Caco-2 (cell line): ENCODE measurements around the gene OR52A5. TPM values are rescaled to one million over a fixed set of nuclear protein-coding genes. Genes with fewer than 3 reads are reported as not detected.
"Not testable (repeated sequence)": the region's sequence is repeated elsewhere in the genome, so short reads cannot be mapped to it uniquely, and the experiment has no call there.

Experiments used
- BruUV-seq: library from RNA; stranded (reverse); fragments of 400-500 nt; replicated peaks from 2 replicates; lab custom pipeline; 2021; lab: Mats Ljungman, UMichigan
- CTCF ChIA-PET: fragments of 300-600 bp; sonication (Branson Sonifier 250); formaldehyde crosslinking; loops from one replicate; lab custom pipeline; 2022; ENCODE audit warnings: antibody characterized with exemption; lab: Charles Lee
- POLR2A ChIA-PET: fragments of 300-600 bp; sonication (Branson Sonifier 250); formaldehyde crosslinking; loops from one replicate; lab custom pipeline; 2022; ENCODE audit warnings: antibody characterized with exemption; lab: Charles Lee
- DNase-seq, 2 experiments: peaks; one replicate each; pipeline versions ENCODE4 v3.0.0 to v3.0.0-alpha.2; 2020 to 2022
- H3K27me3 ChIP-seq: replicated peaks from 2 replicates; pipeline ENCODE4 v1.6.0; 2011; ENCODE audit warnings: low read length; ENCODE audit not compliant: control insufficient read depth, insufficient read depth
- H3K36me3 ChIP-seq: 2 replicates; pipeline ENCODE4 v1.5.1; 2011; ENCODE audit warnings: low read length; ENCODE audit not compliant: control insufficient read depth, insufficient read depth
- H3K4me1 ChIP-seq: fragments of 250-450 bp; sonication (Bioruptor Pico); 2 replicates; pipeline ENCODE4 v1.5.1; 2020; ENCODE audit warnings: mild to moderate bottlenecking
- H3K4me3 ChIP-seq: 2 replicates; pipeline ENCODE4 v1.5.1; 2011; ENCODE audit warnings: low read depth, mild to moderate bottlenecking, control low read depth, low read length
- H3K9me3 ChIP-seq: fragments of 250-450 bp; sonication (Bioruptor Pico); 2 replicates; pipeline ENCODE4 v1.5.1; 2020; ENCODE audit warnings: mild to moderate bottlenecking, moderate library complexity
- H3K27ac Mint-ChIP-seq: one replicate; pipeline ENCODE4 v1.8.0; 2022; ENCODE audit warnings: mixed read lengths; ENCODE audit not compliant: unreplicated experiment
- H3K27me3 Mint-ChIP-seq: one replicate; pipeline ENCODE4 v1.8.0; 2022; ENCODE audit warnings: mixed read lengths; ENCODE audit not compliant: insufficient read depth, unreplicated experiment
- H3K36me3 Mint-ChIP-seq: one replicate; pipeline ENCODE4 v1.8.0; 2022; ENCODE audit warnings: mild to moderate bottlenecking, mixed read lengths; ENCODE audit not compliant: insufficient read depth, unreplicated experiment
- H3K4me1 Mint-ChIP-seq: one replicate; pipeline ENCODE4 v1.8.0; 2022; ENCODE audit warnings: low read depth, mixed read lengths; ENCODE audit not compliant: unreplicated experiment
- H3K4me3 Mint-ChIP-seq: one replicate; pipeline ENCODE4 v1.8.0; 2022; ENCODE audit warnings: mild to moderate bottlenecking, moderate library complexity, mixed read lengths; ENCODE audit not compliant: unreplicated experiment
- H3K9me3 Mint-ChIP-seq: one replicate; pipeline ENCODE4 v1.8.0; 2022; ENCODE audit warnings: mixed read lengths; ENCODE audit not compliant: unreplicated experiment
- CTCF ChIP-seq, 2 experiments: fragments of 200-600 bp in 1 of 2; IDR thresholded peaks; 1 replicate in 1 of 2; 2 replicates in 1 of 2; pipeline versions ENCODE4 v1.5.1 to v1.8.0; 2011 to 2022; ENCODE audit warnings: antibody characterized with exemption in 1 of 2, control low read depth in 1 of 2, inconsistent platforms in 1 of 2, low read depth in 1 of 2, low read length in 1 of 2, mild to moderate bottlenecking in 1 of 2, moderate library complexity in 1 of 2; ENCODE audit not compliant: insufficient read depth in 1 of 2, severe bottlenecking in 1 of 2, unreplicated experiment in 1 of 2
- intact Hi-C: fragments of 100-400 bp; cut with micrococcal nuclease; formaldehyde crosslinking; loops from one replicate; pipeline ENCODE4 v1.10.0; 2022; ENCODE audit not compliant: unreplicated experiment
- total RNA-seq: library from RNA; stranded (reverse); gene quantifications from 2 replicates; pipeline ENCODE4 v1.2.3, GENCODE V29; 2022

OR52A5 gene
- total RNA-seq, 1 experiment from 2014 or later: not detected

DNA sequence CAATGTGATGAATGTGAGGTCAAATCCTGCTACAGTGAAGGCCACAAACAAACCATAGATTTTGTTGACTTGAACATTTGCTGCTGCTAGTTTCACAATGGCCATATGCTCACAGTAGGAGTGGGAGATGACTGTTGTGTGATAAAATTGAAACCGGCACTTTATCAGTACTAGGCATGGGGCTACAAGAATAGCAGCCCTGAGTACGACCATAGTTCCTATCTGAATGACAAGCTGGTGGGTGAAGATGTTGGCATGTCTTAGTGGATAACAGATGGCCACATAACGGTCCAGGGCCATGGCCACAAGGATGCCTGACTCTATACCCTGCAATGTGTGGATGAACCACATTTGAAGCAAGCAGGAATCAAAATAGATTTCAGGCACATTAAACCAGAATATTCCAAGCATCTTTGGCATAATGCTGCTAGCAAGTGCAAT lies 13.6 kb upstream of the OR52A5 start:
- Histone ChIP-seq H3K4me3 (no peak overlapping the region), H3K36me3 (no peaks in the 10 kb centered on the region), H3K4me1 (no peaks in the 10 kb centered on the region), H3K27me3 (no peaks in the 10 kb centered on the region), H3K9me3 (no peaks in the 10 kb centered on the region)
- intact Hi-C loops: no loop called here
- no peaks in the 10 kb centered on the region for H3K9me3 Mint-ChIP-seq
- no peak for DNase-seq
- H3K36me3 Mint-ChIP-seq: no peaks in the 10 kb centered on the region
- no peaks in the 10 kb centered on the region for H3K4me1 Mint-ChIP-seq
- no peak overlapping the region for H3K27ac Mint-ChIP-seq
- TF ChIP-seq CTCF (IDR thresholded peaks at IDR 0.05; ENCODE audit: insufficient read depth in 1 of 2, low read depth in 1 of 2, low read length in 1 of 2, severe bottlenecking in 1 of 2, unreplicated experiment in 1 of 2): no peak
- ChIA-PET POLR2A (no interaction called here), CTCF (no interaction called here)
- no peak overlapping the region for H3K4me3 Mint-ChIP-seq
- BruUV-seq: no TSS peak
- no peaks in the 10 kb centered on the region for H3K27me3 Mint-ChIP-seq

- H3K4me1 Mint-ChIP-seq, H3K36me3 Mint-ChIP-seq, H3K4me3 ChIP-seq, intact Hi-C loops, H3K27ac Mint-ChIP-seq, H3K27me3 Mint-ChIP-seq, H3K4me3 Mint-ChIP-seq, H3K27me3 ChIP-seq, H3K36me3 ChIP-seq, DNase-seq, BruUV-seq, CTCF ChIA-PET, POLR2A ChIA-PET, H3K9me3 ChIP-seq, H3K9me3 Mint-ChIP-seq, H3K4me1 ChIP-seq: not testable (repeated sequence)
These were observed 6.0 kb upstream of the OR52A5 start for GRCh38 chr11:5144206-5144605.

DNA sequence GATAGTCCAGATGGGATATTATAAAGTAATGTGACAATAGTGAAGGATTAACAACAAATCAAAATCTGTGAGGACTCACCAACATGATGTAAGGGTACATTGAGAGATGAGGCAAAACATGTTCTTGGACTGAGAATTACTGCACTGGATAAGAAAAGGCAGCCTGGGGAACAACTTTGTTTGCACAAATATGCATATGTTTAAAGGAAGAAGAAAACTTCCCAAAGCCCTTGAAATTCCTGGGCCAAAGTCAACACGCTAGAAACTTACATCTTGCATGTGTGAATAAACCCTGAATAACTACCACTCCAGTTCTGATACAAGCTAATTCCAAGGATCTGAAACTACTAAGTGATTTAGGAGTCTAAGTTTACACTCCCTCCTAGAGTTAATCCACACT lies 1.1 kb downstream of the OR52A5 start:
- Mint-ChIP-seq H3K36me3 (no peaks in the 10 kb centered on the region), H3K9me3 (no peaks in the 10 kb centered on the region)
- POLR2A ChIA-PET: no interaction called here

More for the DNA sequence above, 1.1 kb downstream of the OR52A5 start:
- no peak for DNase-seq
- H3K4me1 ChIP-seq: no peaks in the 10 kb centered on the region
- Mint-ChIP-seq H3K4me3 (no peak overlapping the region), H3K4me1 (no peaks in the 10 kb centered on the region), H3K27ac (no peak overlapping the region), H3K27me3 (peaks cover 10% of the 10 kb centered on the region)
- no peak for TF ChIP-seq CTCF (IDR thresholded peaks at IDR 0.05; ENCODE audit: insufficient read depth in 1 of 2, low read depth in 1 of 2, low read length in 1 of 2, severe bottlenecking in 1 of 2, unreplicated experiment in 1 of 2)
- no TSS peak for BruUV-seq
- intact Hi-C loops: no loop called here
- no peaks in the 10 kb centered on the region for H3K27me3 ChIP-seq
- H3K4me3 ChIP-seq: no peak overlapping the region
- no peaks in the 10 kb centered on the region for H3K9me3 ChIP-seq
- H3K36me3 ChIP-seq: no peaks in the 10 kb centered on the region
- CTCF ChIA-PET: no interaction called here
